ENCODE data around the gene CDK5RAP2. TPM values are rescaled to one million over a fixed set of nuclear protein-coding genes. Genes with fewer than 3 reads are reported as not detected.

CDK5RAP2 gene
- polyA plus RNA-seq, 1 donor, result 50.1 TPM

- DNase-seq (ENCODE audit: low read depth), result no peak
Observed at GRCh38 chr9:120405134-120405533, 174.8 kb downstream of the CDK5RAP2 start.

DNA sequence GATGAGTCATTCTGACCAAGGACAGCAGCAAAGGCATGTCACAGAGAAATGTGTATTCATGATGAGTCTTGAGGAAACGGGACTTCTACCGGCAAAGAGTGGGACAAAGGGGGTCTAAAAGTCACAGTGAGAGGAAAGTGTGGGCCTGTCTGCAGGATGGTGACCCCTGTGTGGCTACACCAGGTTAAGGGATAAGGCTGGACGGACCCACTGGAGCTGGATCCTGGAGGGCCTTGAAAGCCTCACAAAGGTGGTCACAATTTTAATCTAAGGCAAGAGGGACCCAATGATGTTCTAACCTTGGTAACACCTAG, 176.5 kb downstream of the CDK5RAP2 start:
- no peak for DNase-seq (ENCODE audit: low read depth)

GRCh38 chr9:120402741-120403542, 177.0 kb downstream of the CDK5RAP2 start:
- DNase-seq (ENCODE audit: low read depth), result no peak

DNA sequence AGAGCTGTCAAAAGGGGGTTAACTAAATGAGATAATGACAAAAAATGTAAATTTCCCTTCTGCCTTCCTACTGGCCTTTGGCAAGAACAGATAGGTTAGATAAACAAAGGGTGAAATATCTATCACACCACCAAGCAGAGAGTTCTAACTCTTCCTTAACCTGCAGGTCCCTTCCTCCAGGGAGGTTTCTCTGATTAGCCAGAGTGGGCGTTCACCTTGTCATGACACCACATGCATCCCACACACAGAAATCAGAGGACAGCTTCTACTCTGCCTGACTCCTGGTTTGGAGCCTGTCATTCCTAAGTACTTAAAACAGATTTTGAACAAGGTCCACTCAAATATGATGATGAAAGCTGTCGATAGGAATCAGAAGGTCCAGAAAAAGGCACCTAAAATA, 180.0 kb downstream of the CDK5RAP2 start:
- DNase-seq (ENCODE audit: low read depth), result no peak

DNA sequence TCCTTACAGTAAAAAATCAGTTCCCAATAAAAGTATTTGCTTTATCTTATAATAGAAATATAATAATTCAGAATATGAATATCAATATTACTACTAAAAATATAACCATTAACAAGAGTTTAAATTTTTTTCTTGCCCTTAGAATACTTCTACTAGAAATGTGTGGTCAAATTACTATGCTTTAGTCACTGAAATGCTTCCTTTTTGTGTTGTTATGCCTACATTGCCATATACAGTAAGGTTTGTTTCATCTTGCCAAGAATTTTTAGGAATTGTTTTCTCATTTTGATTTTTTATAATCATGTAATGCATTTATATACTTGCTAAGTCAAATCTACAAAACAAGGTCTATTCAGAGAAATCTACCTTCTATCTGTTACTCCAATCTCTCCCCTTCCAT, 181.7 kb downstream of the CDK5RAP2 start:
- no peak for DNase-seq (ENCODE audit: low read depth)

GRCh38 chr9:120397453-120397852, 182.5 kb downstream of the CDK5RAP2 start:
- no peak for DNase-seq (ENCODE audit: low read depth)

DNA sequence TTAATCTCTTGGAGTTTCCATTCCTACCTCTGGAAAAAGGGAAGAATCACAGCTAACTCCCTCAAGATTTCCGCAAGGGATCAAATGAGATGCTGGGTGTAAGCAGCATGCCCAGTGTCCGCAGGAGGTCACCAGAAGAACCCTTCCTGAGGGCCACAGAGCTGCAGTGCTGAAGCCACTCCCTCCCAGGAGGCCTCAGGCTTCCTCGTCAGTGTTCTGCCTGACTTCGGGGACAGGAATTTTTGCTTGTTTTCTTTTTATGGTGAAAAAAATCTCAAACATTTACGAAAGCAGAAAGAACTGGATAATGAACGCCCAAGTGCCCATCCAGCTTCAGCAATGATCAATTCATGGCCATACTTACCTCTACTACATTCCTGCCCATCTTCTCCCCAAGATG, 183.0 kb downstream of the CDK5RAP2 start:
- no peak for DNase-seq (ENCODE audit: low read depth)

DNA sequence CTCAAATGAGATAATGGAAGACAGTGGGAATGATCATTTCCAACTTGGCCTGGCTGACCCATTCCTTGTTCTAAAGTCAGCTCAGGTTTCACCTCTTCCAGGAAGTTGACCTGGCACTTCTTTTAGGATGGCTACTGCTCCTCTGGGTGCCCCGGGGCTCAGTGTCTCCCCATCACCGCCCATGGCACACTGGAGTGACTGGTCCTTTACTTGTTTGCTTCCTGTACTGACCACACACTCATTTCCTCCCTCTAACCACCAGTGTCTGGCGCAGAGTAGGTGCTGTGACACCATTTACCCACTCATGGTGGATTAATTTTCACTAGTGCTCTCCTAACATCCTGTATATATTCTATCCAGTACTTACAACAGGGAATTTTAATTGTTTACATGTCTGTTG, 183.5 kb downstream of the CDK5RAP2 start:
- DNase-seq (ENCODE audit: low read depth), result no peak

- DNase-seq (ENCODE audit: low read depth), result no peak
Observed at GRCh38 chr9:120395376-120395775, 184.6 kb downstream of the CDK5RAP2 start.

- DNase-seq (ENCODE audit: low read depth), result no peak
Observed at GRCh38 chr9:120394058-120394669, 185.8 kb downstream of the CDK5RAP2 start.

DNA sequence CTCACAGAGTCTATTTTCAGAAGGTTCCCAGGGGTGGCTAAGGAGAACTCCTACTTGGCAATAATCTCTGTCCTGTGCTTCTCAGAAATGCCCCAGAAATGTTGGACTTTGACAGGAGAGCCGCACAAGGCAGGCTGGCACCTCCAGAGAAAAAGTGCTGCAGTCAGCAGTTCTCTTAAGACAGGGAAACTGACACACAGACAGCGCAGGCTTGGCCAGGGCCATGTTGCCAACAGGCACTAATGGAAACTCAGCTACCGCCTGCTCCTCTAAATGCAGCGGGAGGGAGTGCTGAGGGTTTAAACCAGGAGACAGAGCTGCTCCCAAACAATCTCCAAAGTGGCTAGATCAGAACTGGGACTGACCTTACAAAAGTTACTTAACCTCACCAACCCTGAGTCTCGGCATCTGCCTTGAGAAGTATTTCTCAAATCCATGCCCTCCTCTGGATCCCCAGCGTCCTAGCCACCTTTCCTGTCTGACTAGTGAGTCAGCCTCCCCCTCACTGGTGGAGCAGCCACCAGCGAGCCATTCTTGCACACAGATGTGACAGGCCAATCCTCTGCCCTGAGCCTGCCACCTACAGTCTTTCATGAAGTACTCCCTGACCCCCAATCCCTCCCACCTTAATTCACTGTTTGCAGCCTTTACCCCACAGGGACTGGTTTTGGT, 186.4 kb downstream of the CDK5RAP2 start:
- no peak for DNase-seq (ENCODE audit: low read depth)

GRCh38 chr9:120392711-120393110, 187.3 kb downstream of the CDK5RAP2 start:
- DNase-seq (ENCODE audit: low read depth), result no peak

GRCh38 chr9:120392245-120392644, 187.7 kb downstream of the CDK5RAP2 start:
- DNase-seq (ENCODE audit: low read depth), result no peak

DNA sequence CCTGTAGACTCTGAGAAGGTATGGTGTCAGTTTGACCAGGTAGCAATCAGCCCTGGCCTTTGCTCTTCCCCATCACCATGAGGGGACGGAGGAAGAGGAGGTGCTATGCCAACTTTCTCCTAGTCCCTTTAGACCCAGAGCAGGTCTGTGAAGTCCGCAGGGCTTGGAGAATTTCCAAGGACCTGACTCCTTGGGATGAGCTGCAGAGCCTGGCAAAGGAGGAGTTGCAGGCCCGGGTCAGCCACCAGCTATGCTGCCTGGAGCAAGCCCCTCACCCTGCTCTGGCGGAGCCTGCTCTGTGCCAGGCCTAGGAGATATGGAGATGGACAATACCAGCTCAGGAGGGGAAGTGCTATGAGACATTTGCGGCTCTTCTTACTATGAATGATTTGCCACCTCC, 188.3 kb downstream of the CDK5RAP2 start:
- DNase-seq (ENCODE audit: low read depth), result no peak

DNA sequence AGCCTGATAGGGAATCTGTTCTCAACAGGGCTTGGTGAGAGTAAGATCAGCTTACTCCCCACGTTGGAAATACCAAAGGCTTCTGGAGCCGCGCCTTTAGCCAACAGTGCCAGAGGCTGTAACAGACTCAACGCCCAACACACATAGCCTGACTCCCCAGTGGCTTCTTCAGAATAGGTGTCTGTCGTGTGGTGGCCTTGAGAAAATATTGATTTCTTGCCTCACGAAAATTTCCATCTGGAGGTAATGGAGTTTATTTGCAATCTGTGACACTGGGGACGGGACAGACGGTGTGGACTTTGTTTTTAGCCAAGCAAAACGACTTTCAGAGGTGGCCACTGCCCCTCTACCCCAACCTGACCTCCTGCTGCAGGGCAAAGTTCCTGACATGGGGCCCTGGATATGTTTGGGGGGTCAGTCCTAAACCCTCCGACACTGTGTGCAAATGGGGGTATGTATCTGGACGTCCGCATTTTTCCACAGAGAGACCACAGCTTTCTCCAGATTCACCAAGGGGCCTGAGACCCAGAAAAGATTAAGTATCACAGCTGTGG, 189.3 kb downstream of the CDK5RAP2 start:
- DNase-seq (ENCODE audit: low read depth), result no peak

- DNase-seq (ENCODE audit: low read depth), result no peak
Observed at GRCh38 chr9:120389867-120390266, 190.1 kb downstream of the CDK5RAP2 start.

DNA sequence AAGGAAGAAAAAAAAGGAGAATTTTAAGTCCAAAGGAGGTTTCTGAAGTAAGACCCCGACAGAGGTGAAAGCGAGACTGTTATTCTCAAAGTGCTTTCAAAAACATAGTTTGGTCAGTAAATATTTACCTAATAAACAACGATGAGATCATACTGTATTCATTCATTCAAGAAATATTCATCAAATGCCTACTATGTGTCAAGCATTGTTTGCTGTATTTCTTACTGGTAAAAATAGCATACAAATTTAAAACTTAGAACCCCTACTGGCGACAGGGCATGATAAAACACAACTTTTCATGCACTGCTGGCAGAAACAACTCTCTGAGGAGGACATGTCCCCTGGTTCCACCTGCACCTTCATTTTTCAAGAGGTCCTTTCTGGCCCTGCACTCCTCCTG, 190.7 kb downstream of the CDK5RAP2 start:
- DNase-seq (ENCODE audit: low read depth), result no peak

DNA sequence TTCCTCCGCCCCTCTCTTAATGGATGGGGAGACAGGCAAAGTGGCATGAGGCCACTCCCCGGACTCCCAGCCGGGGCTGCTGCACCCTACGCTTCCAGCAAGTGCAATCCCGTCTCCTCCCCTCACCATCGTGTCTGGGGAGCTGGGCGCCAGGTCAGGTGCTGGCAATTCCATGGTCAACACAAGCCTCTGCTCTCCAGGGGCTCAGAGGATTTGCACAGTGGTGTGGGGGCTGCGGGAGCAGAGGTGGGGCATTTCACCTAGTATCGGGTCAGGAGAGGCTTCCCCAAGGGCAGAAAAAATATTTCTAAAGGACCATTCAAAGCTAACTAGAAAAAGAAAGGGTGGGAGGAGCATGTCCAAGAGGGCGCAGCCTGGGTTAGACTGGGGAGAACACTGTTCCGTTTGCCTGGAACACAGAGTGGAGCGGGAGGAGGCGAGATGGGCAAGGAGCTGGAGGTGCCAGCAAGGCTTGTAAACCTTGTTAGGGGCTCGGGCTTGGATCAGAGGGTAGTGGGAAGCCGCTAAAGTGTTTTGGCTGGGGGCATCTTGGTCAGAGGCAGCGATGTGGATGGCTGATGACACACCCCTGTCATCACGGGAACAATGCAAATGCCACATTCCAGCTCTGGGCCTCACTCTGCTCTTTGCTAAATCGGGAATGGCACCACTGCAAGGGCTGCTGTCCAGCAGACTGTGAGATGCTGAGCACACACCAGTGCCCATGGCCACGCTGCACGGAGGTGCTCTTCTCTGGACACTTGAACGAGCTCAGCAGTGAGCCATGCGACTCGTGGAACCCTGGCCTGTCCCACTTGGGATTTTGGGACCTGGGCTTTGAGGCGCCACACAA, 191.7 kb downstream of the CDK5RAP2 start:
- no peak for DNase-seq (ENCODE audit: low read depth)

GRCh38 chr9:120387257-120388002, 192.5 kb downstream of the CDK5RAP2 start:
- DNase-seq (ENCODE audit: low read depth), result no peak

DNA sequence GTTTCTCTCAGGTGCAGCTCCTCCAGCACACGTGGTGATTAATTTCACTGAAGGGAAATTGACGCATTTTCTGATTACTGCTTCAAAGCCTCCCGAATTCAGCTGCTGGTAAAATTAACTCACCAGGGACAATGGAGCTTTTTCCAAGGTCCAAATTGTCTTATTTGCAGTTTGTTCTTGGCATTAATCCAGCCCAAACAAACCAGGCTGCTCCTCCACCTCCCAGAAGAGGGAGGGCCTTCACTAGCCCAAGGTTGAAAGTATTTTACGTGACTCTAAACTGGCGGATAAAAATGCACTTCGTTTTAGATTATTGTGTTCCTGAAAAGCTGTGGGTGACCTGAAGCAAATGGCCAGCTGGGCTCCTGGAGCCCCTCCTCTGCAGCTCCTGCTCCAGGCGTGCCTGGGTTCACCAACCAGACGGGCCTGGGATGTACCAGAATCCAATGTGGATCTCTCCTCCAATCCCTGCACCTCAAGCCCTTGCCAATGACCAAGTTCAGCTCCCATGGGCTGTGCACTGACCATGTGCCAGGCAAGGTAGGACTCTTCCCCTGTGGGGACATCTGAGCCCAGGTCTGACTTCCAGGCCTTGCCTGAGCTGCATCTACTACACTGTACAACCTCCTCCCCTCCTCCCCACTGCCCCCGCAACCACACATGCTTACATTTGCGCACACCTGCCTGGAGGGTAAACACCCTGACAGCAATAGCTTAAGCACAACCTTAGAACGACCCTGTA, 193.4 kb downstream of the CDK5RAP2 start:
- no peak for DNase-seq (ENCODE audit: low read depth)
